B cell (primary cell): ENCODE results near the gene FFAR4.

Experiments used
- CTCF ChIP-seq: fragments of 200-600 bp; IDR thresholded peaks from one replicate; pipeline ENCODE4 v1.8.0; 2022; ENCODE audit warnings: antibody characterized with exemption, mild to moderate bottlenecking
- EZH2 ChIP-seq: IDR thresholded peaks from 2 replicates; pipeline ENCODE4 v1.6.1; 2012; ENCODE audit warnings: borderline replicate concordance, low read depth, mild to moderate bottlenecking, moderate library complexity, low read length; ENCODE audit not compliant: insufficient read depth, poor library complexity, severe bottlenecking

- TF ChIP-seq CTCF (no peak), EZH2 (no peak)
Observed at GRCh38 chr10:93598157-93598556, 31.7 kb downstream of the FFAR4 start.
